Activated T-cell treated with anti-CD3 and anti-CD28 coated beads for 24 hours (primary cell): Measurements from ENCODE around the gene MID2.
"Not testable (repeated sequence)": the region's sequence is repeated elsewhere in the genome, so short reads cannot be mapped to it uniquely, and the experiment has no call there.

Source experiments
- DNase-seq: peaks from one replicate; pipeline ENCODE4 v3.0.0-alpha.2; 2020; ENCODE audit warnings: low read depth

The MID2 gene

GRCh38 chrX:107955337-107955736 lies 129.7 kb downstream of the MID2 start:
- DNase-seq, result not testable (repeated sequence)

- DNase-seq, result no peak
These were observed 143.0 kb downstream of the MID2 start for GRCh38 chrX:107968623-107969022.

DNA sequence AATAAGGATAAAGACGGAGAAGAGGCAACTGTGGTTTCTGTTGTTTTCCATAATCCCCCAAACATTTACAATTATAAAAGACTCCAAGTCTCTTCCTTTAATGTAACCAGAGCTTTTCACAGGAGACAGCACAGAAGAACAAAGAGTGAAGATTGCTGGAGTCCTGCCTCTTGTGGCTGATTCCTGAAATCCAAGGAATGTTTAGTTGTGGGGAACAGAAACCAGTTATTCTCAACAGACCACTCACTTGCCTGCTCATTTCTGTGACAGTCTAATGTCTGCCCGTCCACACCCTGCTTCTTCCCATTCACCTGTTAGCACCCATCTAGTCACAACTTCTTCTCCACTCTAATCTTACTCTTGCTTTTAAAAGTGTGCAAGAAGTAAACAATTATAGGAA lies 144.4 kb downstream of the MID2 start:
- DNase-seq, result no peak

GRCh38 chrX:107971636-107972035 lies 146.0 kb downstream of the MID2 start:
- no peak for DNase-seq
